Subcutaneous adipose tissue (tissue), 4 donors: Measurements from ENCODE around the gene C2CD4A. TPM values are rescaled to one million over a fixed set of nuclear protein-coding genes. Genes with fewer than 3 reads are reported as not detected.

Experiments used
- total RNA-seq, 4 donors: library from RNA; depleted of rRNA; stranded (reverse); fragments of >200 nt; gene quantifications; one replicate each; pipeline ENCODE4 v1.1.0, GENCODE V29; 2016
- TF ChIP-seq, protein P1 (sequence below): fragments of 450-650 bp; IDR thresholded peaks from one replicate; pipeline ENCODE4 v1.5.1; 2016; ENCODE audit warnings: low read depth, mild to moderate bottlenecking, control low read depth, antibody characterized with exemption, moderate library complexity

Gene C2CD4A
- total RNA-seq, 4 donors from 2014 or later, result not detected

DNA sequence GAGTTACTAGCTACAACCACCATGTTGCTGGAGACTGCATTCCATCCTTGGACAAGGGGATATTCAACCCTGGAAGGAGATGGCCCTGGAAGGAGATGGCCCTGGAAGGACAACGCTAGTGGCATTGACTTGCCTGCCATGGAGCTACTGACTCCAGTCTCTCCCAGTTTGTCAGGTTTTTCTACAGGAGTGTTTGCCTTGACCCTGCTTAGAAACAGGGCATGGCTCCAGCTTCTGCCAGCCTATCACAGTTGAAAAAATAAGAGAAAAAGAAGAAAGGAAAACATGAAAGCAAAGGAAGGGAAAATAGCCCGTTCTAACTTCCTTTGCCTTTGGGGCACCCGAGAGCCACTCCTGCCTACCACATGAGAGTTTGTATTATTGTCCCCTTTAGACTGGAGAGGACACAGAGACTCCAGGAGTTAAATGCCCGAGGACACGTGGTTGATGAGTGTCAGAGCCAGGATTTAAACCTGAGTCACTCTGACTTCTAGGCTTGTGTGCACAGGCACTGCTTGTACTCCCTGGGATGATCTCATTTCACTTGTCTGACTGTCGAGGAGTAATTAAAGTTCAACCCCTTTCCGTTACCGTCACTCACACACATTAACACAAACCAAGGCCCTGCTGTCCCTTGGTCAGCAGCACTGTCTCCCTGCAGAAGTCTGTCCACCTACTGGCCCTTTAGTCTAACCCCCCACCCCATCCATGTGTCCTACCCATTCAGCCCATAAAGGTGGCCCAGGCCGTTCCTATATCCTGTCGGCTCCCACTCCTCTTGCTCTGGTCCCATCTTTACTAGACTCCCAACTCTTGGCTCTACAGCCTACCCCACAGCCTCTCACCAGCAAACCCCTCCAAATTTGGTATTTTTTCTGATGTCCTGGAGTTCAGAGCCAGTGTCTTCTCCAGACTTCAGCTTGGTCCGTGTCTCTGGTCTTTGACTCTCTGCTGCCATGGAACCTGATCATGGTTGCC is 46.1 kb downstream of the C2CD4A start:
- TF ChIP-seq, protein P1, sequence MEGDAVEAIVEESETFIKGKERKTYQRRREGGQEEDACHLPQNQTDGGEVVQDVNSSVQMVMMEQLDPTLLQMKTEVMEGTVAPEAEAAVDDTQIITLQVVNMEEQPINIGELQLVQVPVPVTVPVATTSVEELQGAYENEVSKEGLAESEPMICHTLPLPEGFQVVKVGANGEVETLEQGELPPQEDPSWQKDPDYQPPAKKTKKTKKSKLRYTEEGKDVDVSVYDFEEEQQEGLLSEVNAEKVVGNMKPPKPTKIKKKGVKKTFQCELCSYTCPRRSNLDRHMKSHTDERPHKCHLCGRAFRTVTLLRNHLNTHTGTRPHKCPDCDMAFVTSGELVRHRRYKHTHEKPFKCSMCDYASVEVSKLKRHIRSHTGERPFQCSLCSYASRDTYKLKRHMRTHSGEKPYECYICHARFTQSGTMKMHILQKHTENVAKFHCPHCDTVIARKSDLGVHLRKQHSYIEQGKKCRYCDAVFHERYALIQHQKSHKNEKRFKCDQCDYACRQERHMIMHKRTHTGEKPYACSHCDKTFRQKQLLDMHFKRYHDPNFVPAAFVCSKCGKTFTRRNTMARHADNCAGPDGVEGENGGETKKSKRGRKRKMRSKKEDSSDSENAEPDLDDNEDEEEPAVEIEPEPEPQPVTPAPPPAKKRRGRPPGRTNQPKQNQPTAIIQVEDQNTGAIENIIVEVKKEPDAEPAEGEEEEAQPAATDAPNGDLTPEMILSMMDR, result no peak

DNA sequence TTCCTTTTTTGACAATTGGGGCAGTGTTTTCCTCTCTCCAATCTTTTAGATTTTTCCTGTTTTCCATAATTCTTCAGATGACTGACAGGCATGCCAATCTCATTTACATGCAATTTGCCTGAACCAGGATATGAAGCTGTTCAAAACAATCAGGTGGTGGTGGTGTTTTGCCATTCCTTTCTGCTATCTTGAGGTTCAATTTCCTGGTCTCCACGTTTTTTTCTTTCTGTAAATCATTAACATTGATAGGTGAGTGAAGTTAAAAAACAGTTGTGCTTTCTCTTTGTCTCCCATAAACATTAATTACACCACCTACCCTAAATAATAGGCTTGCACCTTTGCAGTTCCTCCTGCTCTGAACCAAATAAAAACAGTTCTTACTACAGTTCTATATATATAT is 49.1 kb downstream of the C2CD4A start:
- TF ChIP-seq, protein P1, result no peak

DNA sequence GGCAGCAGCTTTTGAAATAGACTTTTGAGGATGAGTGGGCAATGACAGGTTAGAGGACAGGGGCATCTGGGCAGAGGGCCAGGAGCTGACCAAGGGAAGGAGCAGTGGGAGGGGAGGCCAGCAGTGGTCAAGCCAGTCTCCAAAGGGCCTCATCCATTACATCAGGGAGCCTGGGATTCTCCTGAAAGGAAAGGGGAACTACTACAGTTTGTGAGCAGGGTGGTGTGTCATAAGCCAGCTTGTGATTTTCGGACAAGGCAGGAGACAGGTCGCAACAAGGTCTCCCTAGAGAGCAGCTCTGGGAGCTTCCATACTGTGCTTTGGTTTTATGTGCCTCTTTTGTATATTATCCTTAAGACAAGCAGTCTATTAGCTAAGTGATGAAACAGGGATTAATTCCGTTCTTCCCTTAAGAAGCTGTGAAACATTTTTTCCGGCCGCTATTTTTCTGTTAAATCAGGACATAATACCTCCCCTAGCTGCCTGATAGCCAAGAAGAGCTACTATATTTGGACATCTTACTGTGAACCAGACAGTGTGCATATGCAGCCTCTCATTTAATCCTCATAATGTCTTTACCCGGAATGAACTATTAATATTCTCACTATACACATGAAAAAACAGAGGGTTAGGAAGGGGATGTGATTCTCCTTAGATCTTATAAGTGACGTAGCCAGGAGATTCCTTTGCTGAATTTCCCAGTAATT is 51.9 kb downstream of the C2CD4A start:
- TF ChIP-seq, protein P1, result no peak

DNA sequence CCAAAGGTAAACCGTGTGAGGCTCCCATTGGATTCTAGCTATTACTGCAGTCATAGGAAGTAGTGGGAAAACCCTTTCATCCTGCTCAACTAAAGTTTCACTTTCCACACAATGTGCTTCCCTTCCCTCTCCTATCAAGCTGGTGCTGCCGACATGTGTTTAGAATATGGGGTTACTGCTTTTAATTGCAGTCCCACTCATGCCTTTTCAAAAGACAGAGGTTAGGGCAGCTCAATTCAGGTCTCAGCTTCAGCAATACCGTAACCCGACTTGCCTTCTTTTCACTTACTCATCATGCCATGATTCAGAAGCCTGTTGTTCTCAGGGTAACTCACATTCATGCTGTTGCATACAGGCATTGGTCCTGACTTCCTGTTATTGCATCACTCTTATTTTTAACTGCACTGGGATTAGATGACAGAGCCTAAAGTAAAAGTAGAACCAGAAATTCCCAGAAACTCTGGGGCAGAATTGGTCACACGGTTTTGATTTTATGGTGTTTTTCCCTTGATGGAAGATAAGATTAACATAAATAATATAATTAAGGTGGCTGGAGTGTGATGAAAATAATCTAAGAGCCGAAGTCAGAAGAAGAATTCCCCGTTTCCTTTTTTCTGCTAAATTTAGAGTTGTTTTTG is 52.6 kb downstream of the C2CD4A start:
- TF ChIP-seq, protein P1, result no peak

DNA sequence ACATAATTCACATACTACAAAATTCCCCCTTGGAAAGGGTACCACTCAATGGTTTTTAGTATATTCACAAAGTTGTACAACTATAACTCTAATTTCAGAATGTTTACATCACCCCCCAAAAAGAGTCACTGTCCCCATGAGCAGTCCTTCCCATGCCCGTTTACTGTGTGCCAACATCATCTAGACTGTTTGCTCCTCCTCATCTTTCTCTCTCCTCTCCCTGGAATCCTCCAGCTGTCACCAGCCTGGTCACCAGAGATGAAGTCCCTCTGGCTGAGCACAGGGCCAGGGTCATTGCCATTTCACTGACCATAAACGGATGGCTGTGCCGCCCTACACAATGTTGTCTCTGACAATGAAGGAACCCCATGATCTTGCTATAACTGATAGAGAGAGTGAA is 53.1 kb downstream of the C2CD4A start:
- TF ChIP-seq, protein P1, result no peak

Other genes starting within 250 kb of the C2CD4A start
- gene VPS13C, start 6.5 kb upstream of the C2CD4A start, total RNA-seq, result 100 to 1,000 TPM; 113 to 141 (median 139) TPM
- 1 to 10 TPM in 2 of 4 donors, not detected in 2; 1.1 to 1.7 TPM for gene C2CD4B, start 98.3 kb downstream of the C2CD4A start, total RNA-seq